OCI-M2 (cell line): ENCODE data around the gene CDADC1.
A peak's percentile ranks its signal among the peaks of the same experiment; 100 is the strongest.

ENCODE experiments used
- DNase-seq: peaks from one replicate; lab custom pipeline; 2025; ENCODE audit not compliant: unreplicated experiment; lab: John Stamatoyannopoulos, UW

Gene CDADC1

DNA sequence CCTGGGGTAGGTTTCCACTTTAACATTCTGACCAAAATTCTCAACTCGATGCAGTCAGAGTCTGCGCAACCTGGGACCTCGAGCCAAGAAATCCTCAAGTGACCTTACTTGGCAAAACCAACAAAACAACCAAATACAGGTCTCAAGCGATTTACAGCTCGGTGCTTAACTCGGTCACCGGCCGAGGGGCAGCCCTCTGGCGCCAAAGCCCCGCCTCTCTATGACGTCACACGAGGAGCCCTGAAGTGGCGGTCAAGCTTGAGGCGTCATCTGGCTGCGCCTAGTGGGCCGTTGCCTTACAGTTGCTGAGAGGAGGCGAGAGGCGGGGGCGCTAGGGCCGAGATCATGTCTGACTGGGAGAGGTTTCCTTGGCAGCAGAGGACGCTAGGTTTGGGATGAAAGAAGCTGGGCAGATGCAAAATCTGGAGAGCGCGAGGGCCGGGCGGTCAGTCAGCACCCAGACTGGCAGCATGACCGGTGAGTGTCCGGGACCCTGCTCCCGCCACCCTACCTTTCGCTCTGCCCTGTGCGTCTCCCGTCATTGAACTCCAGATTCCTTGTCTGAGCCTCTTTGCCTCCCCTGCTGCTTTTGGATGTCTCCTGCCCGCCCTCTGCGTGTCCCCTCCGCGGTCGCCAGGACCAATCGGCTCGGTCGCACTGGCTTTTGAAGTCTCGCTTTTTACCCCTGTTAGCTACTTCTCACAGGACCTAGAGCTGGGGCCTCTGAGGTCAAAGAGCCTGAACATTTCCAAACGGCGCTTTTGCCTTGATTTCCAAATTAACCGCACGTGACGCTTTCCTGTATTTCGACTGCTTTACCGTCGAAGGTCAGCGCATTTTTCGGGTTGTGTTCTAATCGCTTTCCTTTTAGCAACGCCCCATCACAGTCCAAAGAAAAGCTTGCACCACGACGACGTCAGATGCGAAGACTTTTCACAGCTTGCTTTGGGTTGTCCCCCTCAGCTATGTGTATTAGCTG, at the start of gene CDADC1:
Gene CDADC1 (plus strand): TSS at position 283 of the 979 bp plus-strand sequence. CDS start 113 bp downstream, at position 396.
- DNase-seq: peak; percentile 61

DNA sequence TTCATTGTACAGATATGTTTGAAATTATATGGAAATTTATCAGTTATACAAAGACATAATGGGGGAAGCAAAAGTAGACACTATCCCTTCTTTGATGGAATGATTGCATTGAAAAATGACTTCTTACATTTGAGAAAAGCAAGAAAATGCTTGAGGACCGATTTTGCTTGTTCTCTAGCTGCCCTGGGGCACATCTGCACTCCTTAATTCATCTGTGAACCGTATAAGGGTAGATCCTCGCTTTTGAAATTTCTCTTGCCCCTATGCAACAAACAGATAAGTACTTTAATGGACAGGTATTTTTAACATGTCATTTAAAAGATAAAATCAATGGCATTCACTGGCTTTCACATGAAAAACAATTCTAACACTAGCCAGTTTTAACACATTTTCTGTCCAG, 41.1 kb upstream of the CDADC1 start:
- no peak for DNase-seq

DNA sequence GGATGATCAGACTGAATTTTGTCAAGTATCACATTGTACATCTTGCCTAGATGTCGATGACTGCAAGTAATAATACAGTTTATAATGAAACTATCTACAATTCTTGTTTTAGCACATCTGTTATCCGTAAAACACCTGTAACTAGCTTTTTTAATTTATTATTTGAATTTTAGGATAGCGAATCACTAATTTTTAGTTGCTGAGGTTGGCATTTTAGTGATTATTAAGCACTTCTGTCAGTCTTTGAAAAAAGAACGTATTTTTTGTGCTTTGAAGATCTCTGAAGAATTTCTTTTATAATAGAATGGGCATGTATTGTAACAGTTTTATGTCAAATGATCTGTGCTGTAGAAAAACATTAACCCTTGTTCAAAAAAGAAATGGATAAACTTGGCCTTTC, 39.1 kb upstream of the CDADC1 start:
- DNase-seq: no peak

DNA sequence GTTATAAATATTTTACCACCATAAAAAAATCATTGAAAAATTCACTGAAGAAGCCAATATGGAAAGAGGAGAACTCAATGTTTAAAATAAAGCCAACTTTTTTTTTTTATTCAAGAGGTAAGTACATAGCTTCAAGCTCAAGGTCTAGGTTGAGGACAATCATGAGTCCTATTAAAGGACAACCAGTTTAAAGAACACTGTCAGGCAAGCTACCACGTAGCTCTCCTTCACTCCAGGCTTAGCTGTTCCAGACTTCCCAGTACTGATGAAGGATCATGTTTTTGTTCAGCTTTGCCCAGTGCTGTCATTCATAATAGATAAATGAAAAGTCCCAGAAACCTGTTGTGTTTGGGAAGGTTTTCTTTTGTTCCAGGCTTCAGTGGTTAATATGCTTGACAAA, 37.6 kb upstream of the CDADC1 start:
- DNase-seq: no peak

DNA sequence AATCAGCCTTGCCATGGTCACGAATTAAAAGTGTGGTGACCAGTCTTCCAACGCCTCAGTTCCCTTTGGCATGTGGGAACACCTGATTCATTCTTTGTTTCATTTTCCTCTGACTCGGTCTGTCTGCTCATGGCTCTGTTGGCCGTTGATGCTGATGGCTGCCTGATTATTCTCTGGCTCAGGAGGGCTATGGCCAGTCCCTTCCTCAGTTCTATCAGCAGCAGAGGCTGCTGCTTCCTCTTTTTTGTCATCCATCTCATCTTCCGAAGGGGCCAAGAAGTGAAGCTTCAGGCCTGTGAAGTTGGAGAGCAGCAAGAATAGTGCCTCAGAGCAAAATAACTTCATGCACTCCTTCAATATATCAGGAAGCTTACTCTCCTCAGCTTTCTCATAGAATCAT, 37.1 kb upstream of the CDADC1 start:
- DNase-seq: no peak

DNA sequence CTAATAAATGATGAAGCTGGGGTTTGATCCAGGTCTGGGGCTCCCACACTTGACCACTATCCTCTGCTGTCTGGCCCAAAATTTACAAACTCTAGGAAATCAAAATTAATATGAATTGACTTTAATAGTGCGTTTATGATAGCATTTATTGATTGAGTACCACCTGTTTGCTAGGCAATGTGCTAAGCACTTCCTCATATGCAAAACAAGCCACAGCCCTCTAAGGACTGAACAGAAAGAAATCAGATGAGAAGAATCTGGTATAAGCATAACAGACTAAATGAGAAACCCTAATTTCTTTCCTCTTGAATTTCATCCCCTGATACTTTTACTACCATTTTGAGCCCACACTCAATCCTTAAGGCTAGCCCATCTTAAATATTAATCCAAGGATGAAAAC, 34.2 kb upstream of the CDADC1 start:
- no peak for DNase-seq

DNA sequence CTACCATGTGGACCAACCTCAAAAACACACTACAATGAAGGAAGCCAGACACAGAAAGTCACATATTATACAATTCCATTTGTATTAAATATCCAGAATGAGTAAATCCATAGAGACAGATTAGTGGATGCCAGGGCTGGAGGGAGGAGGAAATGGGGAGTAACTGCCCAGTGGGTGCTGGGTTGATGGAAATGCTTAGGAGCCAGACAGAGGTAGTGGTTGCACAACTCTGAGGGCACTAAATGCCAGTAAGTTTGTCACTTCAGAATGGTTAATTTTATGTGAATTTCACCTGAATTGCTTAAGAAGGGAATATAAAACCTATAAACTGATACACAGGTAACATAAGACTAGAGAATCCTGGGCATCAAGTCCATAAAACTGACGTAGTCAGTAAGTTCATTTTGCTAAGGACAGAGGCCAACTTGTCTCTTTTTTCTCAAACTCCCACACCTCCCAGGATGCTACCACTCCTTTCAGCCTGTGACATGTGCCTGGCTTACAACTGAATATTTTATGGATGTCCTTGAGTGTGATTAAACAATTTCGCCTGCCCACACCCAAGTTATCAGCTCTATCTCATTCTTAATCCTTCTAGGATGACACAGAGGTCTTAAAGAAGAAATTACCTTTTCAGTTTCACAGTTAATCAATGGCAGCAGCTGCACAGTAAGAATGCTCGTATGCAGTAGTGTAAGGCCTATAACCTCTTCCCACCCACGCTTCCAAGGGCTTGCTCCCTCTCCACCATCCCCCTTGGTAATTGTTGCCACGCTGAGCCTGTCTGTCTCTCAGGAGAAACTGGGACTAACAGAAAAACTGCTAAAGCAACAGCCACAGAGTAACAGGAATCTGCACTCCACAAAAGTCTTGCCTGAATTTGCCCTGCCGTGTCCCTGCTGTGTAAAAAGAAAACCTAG, 33.5 kb upstream of the CDADC1 start:
- DNase-seq: no peak

- no peak for DNase-seq
Observed at GRCh38 chr13:49214917-49215376, 32.8 kb upstream of the CDADC1 start.

DNA sequence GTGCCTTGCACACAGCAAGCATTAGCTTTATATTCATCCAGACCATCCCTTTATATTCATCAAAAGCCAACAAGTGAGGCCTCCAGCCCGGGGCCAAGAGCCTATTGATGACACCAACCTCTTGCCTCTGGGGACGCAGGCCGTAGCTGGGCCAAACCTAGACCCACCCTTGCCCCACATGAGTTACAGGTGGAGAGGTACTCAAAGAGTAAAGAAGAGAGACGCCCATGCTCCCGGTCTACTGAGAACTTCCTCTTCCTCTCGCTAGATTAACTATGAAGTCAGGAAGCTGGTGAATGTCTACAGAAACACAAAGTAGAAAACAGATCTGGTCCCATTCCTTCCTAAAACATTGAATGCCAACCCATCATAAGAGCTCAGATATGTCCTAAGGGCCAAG, 31.4 kb upstream of the CDADC1 start:
- no peak for DNase-seq

DNA sequence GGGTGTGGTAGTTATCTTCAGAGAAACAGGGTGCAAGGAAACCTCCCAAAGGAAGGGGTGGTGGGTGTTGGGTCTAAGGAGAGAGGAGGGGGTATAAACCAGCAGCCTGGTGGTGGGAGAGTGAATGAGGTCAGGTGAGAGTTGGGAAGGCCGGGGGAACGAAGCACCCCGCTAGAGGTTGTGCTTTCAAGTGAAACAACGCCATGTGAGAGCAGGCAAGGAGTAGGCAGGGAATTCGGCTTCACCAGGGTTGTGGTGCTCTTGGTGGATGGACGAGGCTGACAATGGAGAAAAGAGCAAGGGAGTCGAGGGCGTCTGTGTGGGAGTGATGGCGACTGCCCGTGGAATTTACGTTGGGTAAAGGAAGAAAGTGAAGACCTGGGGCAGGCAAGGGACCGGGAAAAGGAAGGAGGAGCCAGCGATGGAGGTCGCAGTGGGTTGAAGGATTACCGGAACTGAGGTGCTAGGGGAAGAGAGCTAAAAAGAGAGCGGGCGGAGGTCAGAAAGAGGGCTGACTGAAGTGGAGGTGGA, 29.7 kb upstream of the CDADC1 start:
- DNase-seq: no peak

DNA sequence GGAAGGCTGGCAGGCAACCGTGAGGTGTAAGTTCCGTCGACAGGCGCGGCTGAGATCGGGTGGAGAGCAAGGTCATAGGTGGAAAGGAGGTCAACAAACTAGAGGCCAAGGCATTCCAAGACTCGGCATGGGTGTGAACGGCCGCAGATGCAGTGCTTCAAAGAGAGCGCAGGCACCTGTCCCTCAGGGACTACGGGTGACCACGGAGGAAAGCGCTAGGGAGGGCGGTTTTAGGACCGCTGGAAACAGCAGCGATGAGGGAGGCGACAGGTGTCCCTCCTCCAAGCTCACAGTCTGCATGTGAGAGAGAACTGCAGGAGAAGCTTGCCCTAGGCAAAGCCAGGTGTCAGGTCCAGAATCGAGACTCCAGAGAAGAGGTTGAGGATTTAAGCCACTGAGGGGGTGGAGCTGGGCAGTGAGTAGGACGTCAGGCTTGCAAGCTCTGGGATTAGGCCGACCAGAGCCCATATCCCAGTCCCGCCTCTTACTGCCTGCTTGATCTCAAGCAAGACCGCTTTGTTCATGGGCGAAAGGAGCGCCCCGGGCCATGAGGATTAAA, 29.2 kb upstream of the CDADC1 start:
- no peak for DNase-seq

GRCh38 chr13:49219647-49220035, 28.1 kb upstream of the CDADC1 start:
- DNase-seq: no peak

- DNase-seq: no peak
Observed at GRCh38 chr13:49220036-49220855, 27.5 kb upstream of the CDADC1 start, which contains the start of gene MLNR. Gene MLNR, plus strand, starts transcription at chr13:49220338. Its CDS starts 0 bp downstream, at chr13:49220338.

DNA sequence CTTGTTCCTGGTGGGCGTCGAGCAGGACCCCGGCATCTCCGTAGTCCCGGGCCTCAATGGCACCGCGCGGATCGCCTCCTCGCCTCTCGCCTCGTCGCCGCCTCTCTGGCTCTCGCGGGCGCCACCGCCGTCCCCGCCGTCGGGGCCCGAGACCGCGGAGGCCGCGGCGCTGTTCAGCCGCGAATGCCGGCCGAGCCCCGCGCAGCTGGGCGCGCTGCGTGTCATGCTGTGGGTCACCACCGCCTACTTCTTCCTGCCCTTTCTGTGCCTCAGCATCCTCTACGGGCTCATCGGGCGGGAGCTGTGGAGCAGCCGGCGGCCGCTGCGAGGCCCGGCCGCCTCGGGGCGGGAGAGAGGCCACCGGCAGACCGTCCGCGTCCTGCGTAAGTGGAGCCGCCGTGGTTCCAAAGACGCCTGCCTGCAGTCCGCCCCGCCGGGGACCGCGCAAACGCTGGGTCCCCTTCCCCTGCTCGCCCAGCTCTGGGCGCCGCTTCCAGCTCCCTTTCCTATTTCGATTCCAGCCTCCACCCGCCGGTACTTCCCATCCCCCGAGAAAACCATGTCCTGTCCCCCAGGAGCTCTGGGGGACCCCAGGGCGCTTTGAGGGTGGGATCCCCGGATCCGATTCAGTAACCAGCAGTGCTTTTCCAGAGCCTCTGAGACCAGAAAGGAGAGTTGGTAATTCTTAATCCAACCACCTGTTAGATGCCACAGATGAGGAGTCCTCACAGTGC, 26.7 kb upstream of the CDADC1 start:
- DNase-seq: no peak

GRCh38 chr13:49221590-49221965, 26.1 kb upstream of the CDADC1 start:
- no peak for DNase-seq

GRCh38 chr13:49225223-49226042, 22.3 kb upstream of the CDADC1 start:
- no peak for DNase-seq

GRCh38 chr13:49226613-49227012, 21.1 kb upstream of the CDADC1 start:
- DNase-seq: no peak

DNA sequence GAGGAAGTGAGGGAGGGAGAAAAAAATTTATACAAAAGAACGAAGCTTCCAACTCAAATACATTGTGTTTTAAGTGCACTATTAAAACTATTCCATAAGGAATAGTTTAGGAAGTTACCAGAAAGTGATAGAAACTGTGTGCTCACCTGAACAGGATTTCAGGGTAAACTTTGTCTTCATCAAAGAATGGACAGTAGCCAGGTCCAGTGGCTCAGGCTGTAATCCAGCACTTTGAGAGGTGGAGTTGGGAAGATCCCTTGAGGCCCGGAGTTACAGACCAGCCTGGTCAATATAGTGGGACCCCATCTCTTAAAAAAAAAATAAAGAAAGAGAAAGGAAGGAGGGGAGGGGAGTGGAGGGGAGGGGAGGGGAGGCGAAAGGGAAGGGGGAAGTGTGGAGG, 13.0 kb upstream of the CDADC1 start:
- DNase-seq: no peak
